ENCODE data around the gene C7.

C7 gene

DNA sequence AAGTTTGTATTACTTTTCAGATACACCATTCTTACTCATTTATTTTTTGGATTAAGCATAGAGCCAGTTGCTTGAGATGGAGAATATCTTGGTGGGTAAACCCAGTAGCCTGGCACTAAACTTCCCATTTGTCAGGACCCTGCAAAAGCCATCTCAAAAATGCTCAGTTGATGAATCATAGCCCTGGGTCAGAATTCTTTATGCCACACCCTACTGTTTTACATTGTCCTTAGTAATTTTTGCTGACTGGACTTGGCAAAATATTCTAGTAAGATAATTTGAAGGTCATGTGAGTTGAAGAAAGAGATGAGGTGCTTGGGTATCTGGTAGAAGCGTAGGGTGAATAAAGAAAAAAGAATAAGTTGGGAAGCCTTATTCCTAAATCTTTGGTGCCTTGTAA lies 50.7 kb downstream of the C7 start:
- DNase-seq (ENCODE audit: low spot score) (no peak), ATAC-seq (ENCODE audit: low read depth) (no peak)

DNA sequence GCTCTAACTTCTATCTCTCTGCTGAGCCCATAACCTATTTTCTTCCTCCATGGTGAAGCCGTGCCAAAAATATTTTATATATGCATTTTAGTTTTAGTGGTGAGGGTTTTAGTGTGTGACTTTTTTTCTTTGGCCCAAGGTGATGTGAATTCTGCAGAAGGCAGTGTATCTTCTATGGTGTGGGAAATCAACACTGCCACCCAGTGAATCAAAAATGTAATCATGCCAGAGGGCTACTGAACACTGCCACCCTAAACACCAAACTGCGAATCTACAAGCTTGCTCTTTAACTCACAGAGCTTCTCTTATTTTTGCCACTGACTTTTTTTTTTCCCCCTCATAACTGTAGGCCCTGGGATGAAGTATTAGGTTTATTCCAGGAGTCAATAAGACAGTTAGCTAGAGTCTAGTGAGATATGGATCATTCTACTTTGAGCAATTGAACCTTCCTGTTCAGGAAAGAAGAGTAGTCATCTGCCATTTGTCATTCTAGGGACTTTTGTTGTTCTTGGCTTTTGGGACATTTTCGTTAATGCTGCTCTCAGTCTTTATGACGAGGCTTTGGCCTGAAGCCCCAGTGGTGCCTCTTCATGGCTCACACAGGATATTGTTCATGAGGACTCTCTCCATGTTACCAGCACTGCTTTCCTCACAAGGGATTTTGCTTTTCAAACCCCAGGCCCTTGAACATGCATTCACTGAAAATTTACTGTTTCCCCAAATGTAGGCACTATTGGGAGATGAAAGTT lies 53.1 kb downstream of the C7 start:
- DNase-seq (ENCODE audit: low spot score) = no peak
- H3K36me3 ChIP-seq (ENCODE audit: low read depth) = no peaks in the 10 kb centered on the region
- TF ChIP-seq, protein P1, sequence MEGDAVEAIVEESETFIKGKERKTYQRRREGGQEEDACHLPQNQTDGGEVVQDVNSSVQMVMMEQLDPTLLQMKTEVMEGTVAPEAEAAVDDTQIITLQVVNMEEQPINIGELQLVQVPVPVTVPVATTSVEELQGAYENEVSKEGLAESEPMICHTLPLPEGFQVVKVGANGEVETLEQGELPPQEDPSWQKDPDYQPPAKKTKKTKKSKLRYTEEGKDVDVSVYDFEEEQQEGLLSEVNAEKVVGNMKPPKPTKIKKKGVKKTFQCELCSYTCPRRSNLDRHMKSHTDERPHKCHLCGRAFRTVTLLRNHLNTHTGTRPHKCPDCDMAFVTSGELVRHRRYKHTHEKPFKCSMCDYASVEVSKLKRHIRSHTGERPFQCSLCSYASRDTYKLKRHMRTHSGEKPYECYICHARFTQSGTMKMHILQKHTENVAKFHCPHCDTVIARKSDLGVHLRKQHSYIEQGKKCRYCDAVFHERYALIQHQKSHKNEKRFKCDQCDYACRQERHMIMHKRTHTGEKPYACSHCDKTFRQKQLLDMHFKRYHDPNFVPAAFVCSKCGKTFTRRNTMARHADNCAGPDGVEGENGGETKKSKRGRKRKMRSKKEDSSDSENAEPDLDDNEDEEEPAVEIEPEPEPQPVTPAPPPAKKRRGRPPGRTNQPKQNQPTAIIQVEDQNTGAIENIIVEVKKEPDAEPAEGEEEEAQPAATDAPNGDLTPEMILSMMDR (IDR thresholded peaks at IDR 0.05; ENCODE audit: poor library complexity, severe bottlenecking) = no peak
- no peak overlapping the region for H3K4me3 ChIP-seq (ENCODE audit: severe bottlenecking)
- peaks cover 5% of the 10 kb centered on the region for H3K9me3 ChIP-seq (ENCODE audit: severe bottlenecking)
- H3K27me3 ChIP-seq (ENCODE audit: insufficient read depth, poor library complexity, severe bottlenecking) = no peaks in the 10 kb centered on the region
- no peaks in the 10 kb centered on the region for H3K4me1 ChIP-seq (ENCODE audit: insufficient read depth, poor library complexity, severe bottlenecking)
- H3K27ac ChIP-seq (ENCODE audit: poor library complexity, severe bottlenecking) = no peak overlapping the region
- ATAC-seq (ENCODE audit: low read depth) = no peak

More for the DNA sequence above, 50.7 kb downstream of the C7 start:
- Histone ChIP-seq H3K27ac (ENCODE audit: poor library complexity, severe bottlenecking) (no peak overlapping the region), H3K4me1 (ENCODE audit: insufficient read depth, poor library complexity, severe bottlenecking) (no peaks in the 10 kb centered on the region), H3K36me3 (ENCODE audit: low read depth) (no peaks in the 10 kb centered on the region), H3K27me3 (ENCODE audit: insufficient read depth, poor library complexity, severe bottlenecking) (no peaks in the 10 kb centered on the region), H3K9me3 (ENCODE audit: severe bottlenecking) (peaks cover 5% of the 10 kb centered on the region), H3K4me3 (ENCODE audit: severe bottlenecking) (no peak overlapping the region)
- TF ChIP-seq, protein P1 (IDR thresholded peaks at IDR 0.05; ENCODE audit: poor library complexity, severe bottlenecking) = no peak

DNA sequence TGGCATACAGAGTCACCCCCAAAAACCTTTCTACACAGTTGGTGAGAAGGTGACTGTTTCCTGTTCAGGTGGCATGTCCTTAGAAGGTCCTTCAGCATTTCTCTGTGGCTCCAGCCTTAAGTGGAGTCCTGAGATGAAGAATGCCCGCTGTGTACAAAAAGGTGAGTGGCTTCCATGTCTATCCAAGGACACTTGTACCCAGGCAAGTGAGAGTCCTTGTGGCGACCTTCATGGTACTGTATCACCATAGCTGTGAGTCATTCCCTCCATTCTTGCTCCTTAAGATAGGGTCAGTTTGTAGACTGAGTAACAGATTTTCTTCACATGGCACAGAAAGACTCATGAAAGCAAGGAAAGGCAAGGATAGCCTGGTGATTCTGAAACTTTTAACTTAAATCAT lies 63.1 kb downstream of the C7 start:
- ATAC-seq (ENCODE audit: low read depth) (no peak), DNase-seq (ENCODE audit: low spot score) (no peak)
- no peaks in the 10 kb centered on the region for H3K9me3 ChIP-seq (ENCODE audit: severe bottlenecking)
- H3K27ac ChIP-seq (ENCODE audit: poor library complexity, severe bottlenecking) = no peak overlapping the region
- H3K4me1 ChIP-seq (ENCODE audit: insufficient read depth, poor library complexity, severe bottlenecking) = no peaks in the 10 kb centered on the region
- TF ChIP-seq, protein P1 (IDR thresholded peaks at IDR 0.05; ENCODE audit: poor library complexity, severe bottlenecking) = no peak
- H3K27me3 ChIP-seq (ENCODE audit: insufficient read depth, poor library complexity, severe bottlenecking) = no peaks in the 10 kb centered on the region
- no peaks in the 10 kb centered on the region for H3K36me3 ChIP-seq (ENCODE audit: low read depth)
- H3K4me3 ChIP-seq (ENCODE audit: severe bottlenecking) = no peak overlapping the region

DNA sequence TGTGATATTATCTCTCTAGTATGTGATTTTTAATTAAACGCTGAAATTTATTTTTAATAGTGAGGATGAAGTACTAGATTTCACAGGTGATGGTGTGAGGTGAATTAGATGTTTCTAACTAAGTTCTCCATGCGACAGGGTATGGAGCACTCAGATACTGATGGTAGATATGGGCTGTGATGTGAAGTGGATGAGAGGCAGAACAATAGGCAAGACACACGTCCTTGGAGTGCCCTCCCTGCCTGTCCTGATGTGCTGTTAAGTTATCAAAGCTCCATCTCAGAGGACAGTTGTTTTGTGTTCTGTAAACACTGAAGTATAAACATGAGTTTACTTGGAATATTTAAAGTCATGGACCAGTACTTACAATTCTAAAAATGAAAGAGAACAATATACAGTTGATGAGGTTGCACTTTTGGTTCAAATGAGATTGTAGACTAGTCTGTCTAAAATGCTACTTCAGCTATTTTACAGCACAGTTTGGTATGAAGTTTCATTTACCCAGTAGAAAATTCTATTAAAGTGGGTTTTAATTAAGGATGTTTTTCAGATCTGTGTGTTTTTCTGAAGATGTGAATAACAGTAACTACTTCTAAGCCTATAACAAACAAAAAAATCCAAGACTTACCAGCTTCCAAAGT lies 64.2 kb downstream of the C7 start:
- DNase-seq (ENCODE audit: low spot score) (no peak), ATAC-seq (ENCODE audit: low read depth) (no peak)
- no peaks in the 10 kb centered on the region for H3K9me3 ChIP-seq (ENCODE audit: severe bottlenecking)
- no peaks in the 10 kb centered on the region for H3K4me1 ChIP-seq (ENCODE audit: insufficient read depth, poor library complexity, severe bottlenecking)
- no peaks in the 10 kb centered on the region for H3K27me3 ChIP-seq (ENCODE audit: insufficient read depth, poor library complexity, severe bottlenecking)
- no peaks in the 10 kb centered on the region for H3K36me3 ChIP-seq (ENCODE audit: low read depth)
- H3K4me3 ChIP-seq (ENCODE audit: severe bottlenecking) = no peak overlapping the region
- no peak overlapping the region for H3K27ac ChIP-seq (ENCODE audit: poor library complexity, severe bottlenecking)
- TF ChIP-seq, protein P1 (IDR thresholded peaks at IDR 0.05; ENCODE audit: poor library complexity, severe bottlenecking) = no peak

- Histone ChIP-seq H3K27ac (ENCODE audit: poor library complexity, severe bottlenecking) (no peak overlapping the region), H3K36me3 (ENCODE audit: low read depth) (no peaks in the 10 kb centered on the region), H3K9me3 (ENCODE audit: severe bottlenecking) (no peaks in the 10 kb centered on the region), H3K27me3 (ENCODE audit: insufficient read depth, poor library complexity, severe bottlenecking) (no peaks in the 10 kb centered on the region), H3K4me1 (ENCODE audit: insufficient read depth, poor library complexity, severe bottlenecking) (no peaks in the 10 kb centered on the region), H3K4me3 (ENCODE audit: severe bottlenecking) (no peak overlapping the region)
- ATAC-seq (ENCODE audit: low read depth) = no peak
- no peak for DNase-seq (ENCODE audit: low spot score)
- TF ChIP-seq, protein P1 (IDR thresholded peaks at IDR 0.05; ENCODE audit: poor library complexity, severe bottlenecking) = no peak
These were observed 66.7 kb downstream of the C7 start for GRCh38 chr5:40976041-40976440.

Measured in RWPE2 (cell line).